ENCODE data around the gene PZP. TPM values are rescaled to one million over a fixed set of nuclear protein-coding genes. Genes with fewer than 3 reads are reported as not detected.
"Not testable (repeated sequence)": the region's sequence is repeated elsewhere in the genome, so short reads cannot be mapped to it uniquely, and the experiment has no call there.

Gene PZP
- total and polyA plus RNA-seq, 11 donors = 0.08 to 1.1 (median 0.52) TPM; not detected in 1

GRCh38 chr12:9169979-9170634 is 38.1 kb downstream of the PZP start:
- Histone ChIP-seq H3K27me3 (no peaks in the 10 kb centered on the region), H3K9me3 (peaks cover 0 to 6% (median 0%) of the 10 kb centered on the region in 12 donors), H3K4me3 (peak overlapping the region in 5 of 12 donors; percentile 5 to 28 (median 22)), H3K36me3 (no peaks in the 10 kb centered on the region), H3K27ac (peak overlapping the region; percentile 27 to 83 (median 60)), H3K4me1 (peaks cover 0 to 35% (median 9%) of the 10 kb centered on the region in 12 donors)
- TF ChIP-seq CTCF (IDR thresholded peaks at IDR 0.05) (no peak), POLR2A (IDR thresholded peaks at IDR 0.05) (peak in 1 of 2 donors; percentile 21)
- intact Hi-C loops (cut with DNase I) = loop anchor here in 5 of 10 donors (2.0 to 10.0 kb wide), 6 partner anchors 48 to 72 kb away; partner anchors contain the start of gene A2M (in 1 of the 5)
- peak in 4 of 5 donors; percentile 34 to 65 (median 48) for DNase-seq
- peak; percentile 67 to 94 (median 73) for ATAC-seq
- WGBS, 4 donors = 57 to 63% (median 58%) methylated on average over 8 to 11 of the region's 11 CpGs

GRCh38 chr12:9167345-9167744 is 40.9 kb downstream of the PZP start:
- not testable (repeated sequence) for H3K27me3 ChIP-seq, H3K9me3 ChIP-seq, H3K4me3 ChIP-seq, H3K36me3 ChIP-seq
- Histone ChIP-seq H3K4me1 (peaks cover 0 to 47% (median 12%) of the 10 kb centered on the region in 12 donors), H3K27ac (peak overlapping the region in 10 of 12 donors; percentile 17 to 83 (median 58))
- intact Hi-C loops (cut with DNase I) = loop anchor here in 4 of 10 donors (5.0 to 10.0 kb wide), 5 partner anchors 45 to 75 kb away; partner anchors contain the start of gene A2M (in 1 of the 4)
- DNase-seq = peak in 3 of 5 donors; percentile 34 to 42 (median 36)
- WGBS, 4 donors = 51 to 69% (median 60%) methylated on average over 3 to 5 of the region's 5 CpGs
- peak in 3 of 4 donors; percentile 43 to 71 (median 52) for ATAC-seq

GRCh38 chr12:9163392-9163791 is 44.8 kb downstream of the PZP start:
- 62 to 65% (median 63%) methylated on average over 5 of the region's 5 CpGs for WGBS, 4 donors
- peak in 3 of 5 donors; percentile 27 to 36 (median 30) for DNase-seq
- H3K4me1 ChIP-seq = peaks cover 0 to 34% (median 8%) of the 10 kb centered on the region in 12 donors
- H3K36me3 ChIP-seq = no peaks in the 10 kb centered on the region
- intact Hi-C loops (cut with DNase I) = loop anchor here in 4 of 10 donors (5.0 to 10.0 kb wide), 2 partner anchors 46 to 71 kb away; partner anchors contain the start of gene A2M (in 3 of the 4)
- ATAC-seq = peak; percentile 77 to 93 (median 82)
- no peaks in the 10 kb centered on the region for H3K9me3 ChIP-seq
- H3K27me3 ChIP-seq = no peaks in the 10 kb centered on the region
- H3K4me3 ChIP-seq = no peak overlapping the region
- H3K27ac ChIP-seq = peak overlapping the region in 11 of 12 donors; percentile 12 to 83 (median 65)
- TF ChIP-seq POLR2A (IDR thresholded peaks at IDR 0.05) = no peak
- TF ChIP-seq CTCF (IDR thresholded peaks at IDR 0.05) = no peak

GRCh38 chr12:9156119-9156518 is 52.1 kb downstream of the PZP start:
- DNase-seq (no peak), ATAC-seq (no peak)
- Histone ChIP-seq H3K27me3 (no peaks in the 10 kb centered on the region), H3K27ac (no peak overlapping the region), H3K4me3 (no peak overlapping the region), H3K9me3 (no peaks in the 10 kb centered on the region), H3K36me3 (no peaks in the 10 kb centered on the region), H3K4me1 (no peaks in the 10 kb centered on the region)
- intact Hi-C loops (cut with DNase I) = loop anchor here in 1 of 10 donors (5.0 kb wide), 1 partner anchor 51 kb away; the partner anchor contains the start of gene PZP
- WGBS, 4 donors = 85 to 89% (median 87%) methylated on average over 4 of the region's 4 CpGs
- TF ChIP-seq CTCF (IDR thresholded peaks at IDR 0.05) (no peak), POLR2A (IDR thresholded peaks at IDR 0.05) (no peak)
